DOHH2 (cell line): ENCODE results near the gene PSMD9.

Source experiments
- H3F3A ChIP-seq: fragments of 200-600 bp; sonication (generic), shearing (Covaris generic); 2 replicates; pipeline ENCODE4 v1.6.0; 2016; ENCODE audit warnings: antibody characterized with exemption, mild to moderate bottlenecking; ENCODE audit not compliant: control insufficient read depth, insufficient read depth
- H3K27ac ChIP-seq: fragments of 200-600 bp; sonication (generic); 2 replicates; pipeline ENCODE4 v1.5.1; 2014; ENCODE audit warnings: low read depth, mild to moderate bottlenecking, low read length, moderate library complexity
- H3K27me3 ChIP-seq: fragments of 200-600 bp; sonication (generic); 2 replicates; pipeline ENCODE4 v1.6.1; 2014; ENCODE audit warnings: mild to moderate bottlenecking, low read length, mixed read lengths; ENCODE audit not compliant: control insufficient read depth
- H3K36me3 ChIP-seq: fragments of 200-600 bp; sonication (generic); 2 replicates; pipeline ENCODE4 v1.6.1; 2014; ENCODE audit warnings: mild to moderate bottlenecking, low read length, moderate library complexity, mixed read lengths; ENCODE audit not compliant: control insufficient read depth
- H3K4me1 ChIP-seq: fragments of 200-600 bp; sonication (generic); 2 replicates; pipeline ENCODE4 v1.6.1; 2014; ENCODE audit warnings: mild to moderate bottlenecking, low read length, mixed read lengths; ENCODE audit not compliant: control insufficient read depth
- H3K4me2 ChIP-seq: fragments of 200-600 bp; sonication (generic); 2 replicates; pipeline ENCODE4 v1.6.0; 2014; ENCODE audit warnings: mild to moderate bottlenecking, low read length, moderate library complexity
- H3K4me3 ChIP-seq: fragments of 200-600 bp; sonication (generic); 2 replicates; pipeline ENCODE4 v1.5.1; 2014; ENCODE audit warnings: mild to moderate bottlenecking, low read length, mixed read lengths
- H3K79me2 ChIP-seq: fragments of 200-600 bp; sonication (generic); 2 replicates; pipeline ENCODE4 v1.6.1; 2014; ENCODE audit warnings: mild to moderate bottlenecking, low read length, mixed read lengths; ENCODE audit not compliant: control insufficient read depth
- H3K9me2 ChIP-seq: fragments of 200-600 bp; sonication (generic); replicated peaks from 2 replicates; pipeline ENCODE4 v1.6.1; 2014; ENCODE audit warnings: mild to moderate bottlenecking, low read length, mixed read lengths; ENCODE audit not compliant: control insufficient read depth
- H3K9me3 ChIP-seq: fragments of 200-600 bp; sonication (generic); 2 replicates; pipeline ENCODE4 v1.6.1; 2014; ENCODE audit warnings: antibody characterized with exemption, low read length, mixed read lengths; ENCODE audit not compliant: control insufficient read depth, insufficient read depth
- H4K20me1 ChIP-seq: fragments of 200-600 bp; sonication (generic); 2 replicates; pipeline ENCODE4 v1.6.0; 2014; ENCODE audit warnings: low read depth, mild to moderate bottlenecking, antibody characterized with exemption, low read length, moderate library complexity; ENCODE audit not compliant: control insufficient read depth, insufficient read depth
- CTCF ChIP-seq: fragments of 200-600 bp; sonication (generic); IDR thresholded peaks from one replicate; pipeline ENCODE4 v1.5.1; 2014; ENCODE audit warnings: antibody characterized with exemption, mild to moderate bottlenecking, low read depth, low read length; ENCODE audit not compliant: poor library complexity, severe bottlenecking
- EZH2phosphoT487 ChIP-seq: fragments of 200-600 bp; sonication (generic); IDR thresholded peaks from 2 replicates; pipeline ENCODE4 v1.6.1; 2017; ENCODE audit warnings: borderline replicate concordance, mild to moderate bottlenecking, antibody characterized with exemption, low read length, moderate library complexity, mixed read lengths

Gene PSMD9

GRCh38 chr12:121916719-121917118, 28.1 kb downstream of the PSMD9 start:
- Histone ChIP-seq H3K27ac (peak overlapping the region; percentile 78), H3K4me3 (peak overlapping the region; percentile 89), H3K79me2 (peaks cover 24% of the 10 kb centered on the region), H3K9me2 (no peaks in the 10 kb centered on the region), H3F3A (peaks cover 19% of the 10 kb centered on the region), H3K27me3 (no peaks in the 10 kb centered on the region), H4K20me1 (no peaks in the 10 kb centered on the region), H3K4me2 (peak overlapping the region; percentile 97), H3K36me3 (peaks cover 44% of the 10 kb centered on the region), H3K9me3 (no peaks in the 10 kb centered on the region), H3K4me1 (peaks cover 44% of the 10 kb centered on the region)
- TF ChIP-seq EZH2phosphoT487, result no peak
- TF ChIP-seq CTCF, result peak; percentile 71

- H3K27ac ChIP-seq, result peak within 1 kb of the TSS; percentile 78
- peaks cover 50% of the 10 kb centered on the region for H3K4me1 ChIP-seq
- TF ChIP-seq EZH2phosphoT487 (no peak), CTCF (peak; percentile 56)
Measured at GRCh38 chr12:121917950-121918678, 29.5 kb downstream of the PSMD9 start, which contains the start of gene CFAP251. CFAP251 (plus strand) TSS chr12:121918592; CDS start chr12:121921306, 2,714 bp downstream.

GRCh38 chr12:121918679-121919038, 30.1 kb downstream of the PSMD9 start:
- H3K36me3 ChIP-seq, result peaks cover 47% of the 10 kb centered on the region
- H3K4me1 ChIP-seq, result peaks cover 54% of the 10 kb centered on the region
- H3K4me3 ChIP-seq, result peak overlapping the region; percentile 89
- no peaks in the 10 kb centered on the region for H4K20me1 ChIP-seq
- TF ChIP-seq CTCF (no peak), EZH2phosphoT487 (no peak)
- peaks cover 24% of the 10 kb centered on the region for H3K79me2 ChIP-seq
- peaks cover 19% of the 10 kb centered on the region for H3F3A ChIP-seq
- no peaks in the 10 kb centered on the region for H3K9me2 ChIP-seq
- peak overlapping the region; percentile 97 for H3K4me2 ChIP-seq
- H3K27me3 ChIP-seq, result no peaks in the 10 kb centered on the region
- peak overlapping the region; percentile 78 for H3K27ac ChIP-seq
- H3K9me3 ChIP-seq, result no peaks in the 10 kb centered on the region

More at GRCh38 chr12:121917950-121918678, 29.5 kb downstream of the PSMD9 start, which contains the start of gene CFAP251:
- Histone ChIP-seq H3K9me2 (no peaks in the 10 kb centered on the region), H3K9me3 (no peaks in the 10 kb centered on the region), H3K4me2 (peak within 1 kb of the TSS; percentile 97), H3K27me3 (no peaks in the 10 kb centered on the region), H3K36me3 (peaks cover 47% of the 10 kb centered on the region), H3K79me2 (peaks cover 24% of the 10 kb centered on the region), H3K4me3 (peak within 1 kb of the TSS; percentile 89), H4K20me1 (no peaks in the 10 kb centered on the region), H3F3A (peaks cover 19% of the 10 kb centered on the region)
